ENCODE results near the gene DVL2. TPM values are rescaled to one million over a fixed set of nuclear protein-coding genes. Genes with fewer than 3 reads are reported as not detected.
A peak's percentile ranks its signal among the peaks of the same experiment; 100 is the strongest.
"Not testable (repeated sequence)": the region's sequence is repeated elsewhere in the genome, so short reads cannot be mapped to it uniquely, and the experiment has no call there.

The DVL2 gene
- total RNA-seq, 2 experiments from 2014 or later = 49.1 to 53.3 TPM

GRCh38 chr17:7191069-7191468 is 43.2 kb downstream of the DVL2 start:
- Mint-ChIP-seq H3K27me3 (no peaks in the 10 kb centered on the region), H3K9me3 (ENCODE audit: low read depth) (no peaks in the 10 kb centered on the region), H3K36me3 (ENCODE audit: low read depth) (peaks cover 6% of the 10 kb centered on the region), H3K4me1 (no peaks in the 10 kb centered on the region), H3K4me3 (no peak overlapping the region), H3K27ac (no peak overlapping the region)
- POLR2A ChIA-PET = no interaction called here
- CTCF ChIA-PET = interaction anchor here (1.5 kb wide), 1 partner anchor 11 kb away, joined by 3 read pairs; no protein-coding TSS in a partner anchor
- DNase-seq (no peak), ATAC-seq (peak; percentile 28)
- intact Hi-C loops (cut with DNase I, micrococcal nuclease) = no loop called here

DNA sequence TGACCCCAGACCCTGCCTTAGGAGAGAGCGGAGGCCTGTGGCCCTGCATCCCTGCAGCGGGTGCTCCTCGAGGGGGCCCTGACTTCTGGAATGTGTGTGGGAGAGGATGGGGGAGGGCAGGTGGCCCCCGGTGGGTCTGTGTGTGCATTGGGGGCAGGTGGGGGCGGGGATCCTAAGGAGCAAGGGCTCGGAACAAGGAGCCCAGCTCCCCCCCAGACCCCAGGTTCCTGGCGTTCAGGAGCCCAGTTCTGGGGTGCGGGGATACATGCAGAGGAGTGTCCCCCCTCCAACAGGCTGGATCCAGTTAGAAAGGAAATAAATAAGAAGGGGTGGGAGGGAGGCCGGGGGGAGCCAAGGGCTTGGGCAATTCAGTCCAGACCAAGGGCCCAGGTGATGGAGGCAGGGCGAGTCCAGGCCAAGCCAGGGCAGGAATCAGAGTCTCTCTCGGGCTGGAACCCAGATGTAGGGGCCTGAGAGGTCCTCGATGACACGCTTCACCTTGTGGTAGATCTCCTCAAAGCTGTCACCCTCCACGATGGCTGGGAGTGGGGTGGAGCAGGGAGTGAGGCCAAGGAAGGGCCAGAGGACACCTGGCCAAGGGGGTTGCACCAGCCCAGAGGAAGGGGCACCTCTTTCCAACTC is 43.9 kb downstream of the DVL2 start:
- no peaks in the 10 kb centered on the region for H3K9me3 Mint-ChIP-seq (ENCODE audit: low read depth)
- ChIA-PET POLR2A (no interaction called here), CTCF (interaction anchor here (1.5 kb wide), 1 partner anchor 10 kb away, joined by 3 read pairs; no protein-coding TSS in a partner anchor)
- no peaks in the 10 kb centered on the region for H3K4me1 Mint-ChIP-seq
- ATAC-seq (no peak), DNase-seq (no peak)
- intact Hi-C loops (cut with DNase I, micrococcal nuclease) = no loop called here
- H3K27me3 Mint-ChIP-seq = no peaks in the 10 kb centered on the region
- H3K27ac Mint-ChIP-seq = no peak overlapping the region
- H3K36me3 Mint-ChIP-seq (ENCODE audit: low read depth) = peaks cover 6% of the 10 kb centered on the region
- no peak overlapping the region for H3K4me3 Mint-ChIP-seq

DNA sequence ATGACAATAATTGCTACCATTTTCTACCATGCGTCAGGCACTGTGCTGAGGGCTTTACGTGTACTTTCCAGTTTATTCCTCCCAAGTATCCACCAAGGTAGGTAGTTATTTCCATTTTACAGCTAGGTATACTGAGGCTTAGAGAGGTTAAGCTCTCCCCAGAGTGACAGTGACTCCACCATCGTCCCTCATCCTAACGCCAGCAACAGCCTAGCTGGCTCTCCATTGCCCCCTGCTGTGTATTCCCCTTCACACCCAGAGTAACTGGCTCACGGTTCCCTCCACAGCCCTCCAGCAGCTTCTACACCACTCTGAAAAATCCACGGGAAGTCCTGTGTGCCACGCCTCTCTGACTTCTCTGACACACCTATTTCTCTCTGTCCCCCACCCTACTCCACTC is 48.1 kb downstream of the DVL2 start:
- intact Hi-C loops (cut with DNase I, micrococcal nuclease) = no loop called here
- CTCF ChIA-PET = interaction anchor here (1.0 to 1.4 kb wide), 2 partner anchors 17 to 275 kb away, joined by 3 read pairs; no protein-coding TSS in a partner anchor
- Mint-ChIP-seq H3K27me3 (no peaks in the 10 kb centered on the region), H3K27ac (no peak overlapping the region), H3K4me1 (no peaks in the 10 kb centered on the region), H3K36me3 (ENCODE audit: low read depth) (peaks cover 2% of the 10 kb centered on the region), H3K4me3 (no peak overlapping the region), H3K9me3 (ENCODE audit: low read depth) (no peaks in the 10 kb centered on the region)
- ATAC-seq = peak; percentile 58
- peak; percentile 38 for DNase-seq
- POLR2A ChIA-PET = no interaction called here

DNA sequence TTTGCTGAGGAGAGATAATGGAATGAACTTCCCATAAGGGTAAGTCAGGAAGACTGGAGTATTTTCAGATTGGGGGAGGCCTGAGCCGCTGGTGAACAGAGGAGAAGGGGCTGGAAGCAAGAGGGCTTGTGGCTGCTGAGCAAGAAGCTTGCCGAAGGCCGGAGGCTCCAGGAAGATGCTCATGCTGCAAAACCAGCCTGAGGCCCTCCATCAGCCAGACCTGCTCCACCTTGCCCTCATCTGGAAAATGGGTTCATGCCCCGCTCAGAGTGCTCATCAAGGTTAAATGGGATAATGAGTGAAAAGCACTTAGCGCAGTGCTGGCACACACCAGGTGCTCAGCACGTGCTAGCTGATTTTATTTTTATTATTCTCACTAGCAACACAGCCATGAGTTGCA is 49.7 kb downstream of the DVL2 start:
- H3K9me3 Mint-ChIP-seq (ENCODE audit: low read depth) = no peaks in the 10 kb centered on the region
- no peak for ATAC-seq
- H3K27me3 Mint-ChIP-seq = no peaks in the 10 kb centered on the region
- H3K27ac Mint-ChIP-seq = no peak overlapping the region
- CTCF ChIA-PET = interaction anchor here (0.8 to 1.5 kb wide), 2 partner anchors 32 to 139 kb away, joined by 3 to 7 read pairs; no protein-coding TSS in a partner anchor
- POLR2A ChIA-PET = no interaction called here
- H3K36me3 Mint-ChIP-seq (ENCODE audit: low read depth) = no peaks in the 10 kb centered on the region
- intact Hi-C loops (cut with DNase I, micrococcal nuclease) = no loop called here
- no peak overlapping the region for H3K4me3 Mint-ChIP-seq
- no peaks in the 10 kb centered on the region for H3K4me1 Mint-ChIP-seq
- no peak for DNase-seq

- DNase-seq (no peak), ATAC-seq (no peak)
- POLR2A ChIA-PET = no interaction called here
- Mint-ChIP-seq H3K4me3 (no peak overlapping the region), H3K27me3 (no peaks in the 10 kb centered on the region), H3K36me3 (ENCODE audit: low read depth) (no peaks in the 10 kb centered on the region), H3K4me1 (no peaks in the 10 kb centered on the region), H3K27ac (no peak overlapping the region), H3K9me3 (ENCODE audit: low read depth) (no peaks in the 10 kb centered on the region)
- CTCF ChIA-PET = interaction anchor here (0.6 to 1.5 kb wide), 3 partner anchors 24 to 171 kb away, joined by 3 to 7 read pairs (median 3); partner anchors contain the start of gene RNASEK
- intact Hi-C loops (cut with DNase I, micrococcal nuclease) = no loop called here
Measured at GRCh38 chr17:7184091-7184488, 50.2 kb downstream of the DVL2 start.

GRCh38 chr17:7183433-7184090 is 50.8 kb downstream of the DVL2 start:
- Mint-ChIP-seq H3K4me3 (no peak overlapping the region), H3K9me3 (ENCODE audit: low read depth) (no peaks in the 10 kb centered on the region), H3K27me3 (no peaks in the 10 kb centered on the region), H3K36me3 (ENCODE audit: low read depth) (no peaks in the 10 kb centered on the region), H3K27ac (no peak overlapping the region), H3K4me1 (no peaks in the 10 kb centered on the region)
- intact Hi-C loops (cut with DNase I, micrococcal nuclease) = no loop called here
- DNase-seq (no peak), ATAC-seq (no peak)
- CTCF ChIA-PET = interaction anchor here (0.6 to 1.8 kb wide), 5 partner anchors 11 to 917 kb away, joined by 3 to 8 read pairs (median 3); partner anchors contain the start of gene RNASEK
- POLR2A ChIA-PET = interaction anchor here (0.7 kb wide), 1 partner anchor 74 kb away, joined by 14 read pairs; no protein-coding TSS in a partner anchor

- intact Hi-C loops (cut with DNase I, micrococcal nuclease); H3K27ac Mint-ChIP-seq; H3K9me3 Mint-ChIP-seq (ENCODE audit: low read depth); DNase-seq; H3K36me3 Mint-ChIP-seq (ENCODE audit: low read depth); H3K4me3 Mint-ChIP-seq; POLR2A ChIA-PET; ATAC-seq: not testable (repeated sequence)
- CTCF ChIA-PET = interaction anchor here (0.7 to 2.2 kb wide), 4 partner anchors 46 to 267 kb away, joined by 3 to 8 read pairs (median 5); no protein-coding TSS in a partner anchor
- H3K4me1 Mint-ChIP-seq = peaks cover 11% of the 10 kb centered on the region
- peaks cover 11% of the 10 kb centered on the region for H3K27me3 Mint-ChIP-seq
Measured at GRCh38 chr17:7182101-7182500, 52.2 kb downstream of the DVL2 start.

GRCh38 chr17:7179317-7180254 is 54.7 kb downstream of the DVL2 start, which contains the start of gene ASGR1:
TSS of gene ASGR1 (minus strand) at chr17:7179370. CDS start at chr17:7178563, 807 bp downstream.
- POLR2A ChIA-PET = no interaction called here

GRCh38 chr17:7178973-7179316 is 55.4 kb downstream of the DVL2 start:
- CTCF ChIA-PET = interaction anchor here (2.3 kb wide), 1 partner anchor 42 kb away, joined by 14 read pairs; no protein-coding TSS in a partner anchor
- intact Hi-C loops (cut with DNase I, micrococcal nuclease) = loop anchor here (5.0 kb wide), 2 partner anchors 42 to 267 kb away; no protein-coding TSS in a partner anchor

More at GRCh38 chr17:7179317-7180254, 54.7 kb downstream of the DVL2 start, which contains the start of gene ASGR1:
- Mint-ChIP-seq H3K4me3 (peak within 1 kb of the TSS; percentile 56), H3K4me1 (peaks cover 11% of the 10 kb centered on the region), H3K9me3 (ENCODE audit: low read depth) (no peaks in the 10 kb centered on the region), H3K27me3 (peaks cover 11% of the 10 kb centered on the region), H3K27ac (no peak within 1 kb of the TSS), H3K36me3 (ENCODE audit: low read depth) (no peaks in the 10 kb centered on the region)
- intact Hi-C loops (cut with DNase I, micrococcal nuclease) = loop anchor here (5.0 kb wide), 2 partner anchors 42 to 267 kb away; no protein-coding TSS in a partner anchor
- ATAC-seq (no peak), DNase-seq (no peak)
- CTCF ChIA-PET = interaction anchor here (0.8 to 1.2 kb wide), 2 partner anchors 11 to 133 kb away, joined by 3 to 4 read pairs; no protein-coding TSS in a partner anchor

DNA sequence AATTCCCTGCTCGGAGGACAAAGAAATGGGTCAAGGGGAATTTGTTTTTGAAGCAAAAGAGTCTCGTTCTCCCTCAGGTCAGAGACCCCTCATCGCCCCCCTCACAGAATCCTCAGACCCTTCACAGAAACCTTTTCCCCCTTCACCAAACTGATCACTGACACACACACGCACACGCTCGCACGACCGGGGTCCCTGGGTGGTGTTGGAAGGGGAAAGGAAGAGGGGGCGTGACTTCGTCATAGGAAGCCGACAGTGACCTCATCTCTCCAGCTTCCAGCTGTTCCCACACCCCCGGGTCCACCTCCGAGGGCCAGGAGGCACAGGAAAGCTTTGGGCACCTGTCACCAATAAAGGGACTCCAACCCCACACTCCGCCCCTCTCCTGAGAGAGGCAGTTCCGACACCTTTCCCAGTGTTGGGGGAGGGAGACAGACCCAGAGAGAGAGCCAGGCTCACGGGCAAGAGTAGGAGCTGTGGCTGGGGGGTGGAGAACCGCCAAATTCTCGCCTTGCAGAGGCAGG is 56.3 kb downstream of the DVL2 start:
- CTCF ChIA-PET = interaction anchor here (0.6 to 2.4 kb wide), 14 partner anchors 10 to 1152 kb away, joined by 3 to 20 read pairs (median 4); no protein-coding TSS in a partner anchor
- intact Hi-C loops (cut with DNase I, micrococcal nuclease) = loop anchor here (1.0 to 5.0 kb wide), 6 partner anchors 41 to 266 kb away; no protein-coding TSS in a partner anchor
- Mint-ChIP-seq H3K27ac (no peak overlapping the region), H3K4me3 (peak overlapping the region; percentile 56), H3K4me1 (peaks cover 11% of the 10 kb centered on the region), H3K36me3 (ENCODE audit: low read depth) (no peaks in the 10 kb centered on the region), H3K9me3 (ENCODE audit: low read depth) (no peaks in the 10 kb centered on the region), H3K27me3 (peaks cover 11% of the 10 kb centered on the region)
- POLR2A ChIA-PET = no interaction called here
- ATAC-seq (no peak), DNase-seq (peak; percentile 13)

More at GRCh38 chr17:7178973-7179316, 55.4 kb downstream of the DVL2 start:
- Mint-ChIP-seq H3K27me3 (peaks cover 11% of the 10 kb centered on the region), H3K9me3 (ENCODE audit: low read depth) (no peaks in the 10 kb centered on the region), H3K4me1 (peaks cover 11% of the 10 kb centered on the region), H3K4me3 (no peak overlapping the region), H3K27ac (no peak overlapping the region), H3K36me3 (ENCODE audit: low read depth) (no peaks in the 10 kb centered on the region)
- ATAC-seq = no peak
- POLR2A ChIA-PET = no interaction called here
- no peak for DNase-seq

Data from activated CD4-positive, alpha-beta T cell treated with anti-CD3 and anti-CD28 coated beads for 36 hours (primary cell).